ENCODE results near the gene MYO1B.

Gene MYO1B

DNA sequence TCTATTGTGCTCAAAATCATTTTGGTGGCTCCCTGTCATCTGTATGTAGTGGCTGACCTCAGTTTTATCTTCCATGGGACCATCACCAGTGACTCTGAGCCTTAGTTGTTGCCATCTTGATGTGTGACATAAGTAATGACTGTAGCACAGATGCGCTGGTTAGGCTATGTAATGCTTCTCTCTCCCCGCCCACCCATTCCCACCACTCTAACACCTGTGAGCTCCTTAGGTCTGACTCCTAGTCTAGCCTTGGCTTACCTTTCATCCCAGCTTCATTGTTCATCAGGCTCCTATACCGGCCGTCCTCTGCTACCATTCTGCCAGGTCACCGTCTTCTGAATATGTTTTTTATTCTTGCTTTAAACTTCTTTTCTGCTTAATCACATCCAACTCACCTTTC lies 17.2 kb downstream of the MYO1B start:
- no peak for DNase-seq

DNA sequence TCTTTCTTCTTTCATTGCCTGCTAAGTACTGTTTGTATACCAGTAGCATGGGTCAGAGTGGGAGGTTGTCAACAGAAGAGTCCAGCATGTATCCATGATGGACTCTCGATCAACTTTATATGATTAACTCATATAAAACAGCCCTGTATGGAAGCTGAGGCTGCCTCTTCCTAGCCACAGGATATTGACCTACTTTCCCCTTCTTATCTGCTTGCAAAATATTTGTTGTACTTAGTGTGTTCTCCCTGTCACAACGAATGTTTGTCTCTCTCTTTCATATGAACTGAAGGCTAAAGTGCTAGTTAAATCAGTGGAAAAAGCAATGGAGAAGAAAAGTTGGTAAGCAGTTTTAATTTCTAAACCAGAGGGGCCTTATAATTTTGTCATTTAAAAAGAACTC lies 17.8 kb downstream of the MYO1B start:
- no peak for DNase-seq

DNA sequence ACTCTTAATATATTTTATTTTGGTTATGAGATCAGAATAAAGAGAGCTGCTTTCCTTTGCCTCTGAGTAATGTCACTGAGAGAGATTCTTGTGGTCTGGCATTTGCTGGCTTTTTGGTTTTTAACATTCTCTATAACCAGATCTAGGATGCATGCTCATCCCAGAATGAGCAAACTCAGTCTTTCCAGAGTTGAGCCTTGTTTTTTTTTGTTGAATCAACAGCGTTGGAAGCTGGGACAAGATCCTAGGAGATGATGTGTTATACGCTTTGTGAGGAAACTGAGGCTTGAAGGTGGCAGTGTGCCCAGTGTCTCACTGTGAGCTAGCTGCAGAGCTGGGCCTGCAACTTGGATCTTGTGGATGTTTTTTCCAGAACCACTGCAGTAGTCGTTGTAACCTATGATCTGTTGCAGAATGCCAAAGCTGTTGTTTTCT lies 19.5 kb downstream of the MYO1B start:
- peak; percentile 95 for DNase-seq

DNA sequence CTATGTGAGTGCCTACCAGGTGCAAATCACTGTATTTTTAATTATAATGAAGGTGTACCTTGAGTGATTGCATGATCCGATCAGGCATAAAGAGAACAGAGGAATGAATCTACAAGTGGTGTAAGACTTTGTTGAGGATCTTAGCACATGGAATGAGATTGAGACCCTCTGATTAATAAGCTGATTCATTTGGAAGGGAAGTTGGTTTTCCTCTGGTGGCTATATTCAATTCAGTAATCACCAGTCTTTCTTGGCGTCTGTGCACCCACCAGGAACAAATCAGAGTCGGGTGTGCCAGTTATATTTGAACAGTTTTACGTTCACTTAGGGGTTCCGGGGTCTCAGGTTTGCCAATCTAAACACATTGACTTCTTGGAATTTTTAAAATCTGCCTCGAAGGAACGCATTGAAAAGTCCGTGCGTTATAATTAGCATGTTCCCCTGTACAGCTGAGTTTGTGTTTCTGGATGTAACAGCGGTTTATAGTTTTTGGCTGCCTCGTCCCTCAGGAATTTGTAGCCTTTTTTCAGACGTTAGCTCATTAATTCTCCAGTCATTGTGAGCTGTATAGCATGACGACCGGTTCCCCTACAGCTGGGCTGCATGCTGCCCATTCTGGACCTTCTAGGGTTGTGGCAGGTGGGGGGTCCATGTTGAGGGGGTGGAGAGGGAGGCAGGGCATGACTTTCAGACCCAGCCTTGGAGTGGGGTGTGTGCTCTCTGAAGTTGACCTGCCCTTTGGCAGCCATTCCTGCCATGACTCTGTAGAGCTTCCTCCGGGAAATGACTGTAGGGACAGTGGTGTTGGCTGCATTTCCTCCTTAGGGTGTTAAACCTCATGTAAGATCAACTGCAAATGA lies 20.3 kb downstream of the MYO1B start:
- peak; percentile 86 for DNase-seq

DNA sequence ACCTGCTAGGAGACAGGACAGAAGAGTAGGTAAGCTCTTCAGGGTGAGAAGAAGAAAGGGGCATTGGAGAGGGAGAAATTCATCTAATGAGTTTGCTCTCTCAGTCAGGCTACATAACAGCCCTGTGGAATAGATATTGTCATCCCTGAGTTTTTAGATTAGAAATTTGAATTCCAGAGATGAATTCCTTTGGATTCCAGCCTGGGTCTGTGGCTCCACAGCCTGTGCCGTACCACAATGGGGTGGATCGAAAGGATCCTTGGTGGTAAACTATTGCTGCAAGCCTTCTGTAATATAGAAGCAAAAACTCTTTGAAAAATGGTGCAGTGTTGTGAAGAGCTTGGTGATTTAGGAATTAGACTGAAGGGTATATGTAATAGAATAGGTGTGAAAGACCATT lies 21.0 kb downstream of the MYO1B start:
- DNase-seq = peak; percentile 60

DNA sequence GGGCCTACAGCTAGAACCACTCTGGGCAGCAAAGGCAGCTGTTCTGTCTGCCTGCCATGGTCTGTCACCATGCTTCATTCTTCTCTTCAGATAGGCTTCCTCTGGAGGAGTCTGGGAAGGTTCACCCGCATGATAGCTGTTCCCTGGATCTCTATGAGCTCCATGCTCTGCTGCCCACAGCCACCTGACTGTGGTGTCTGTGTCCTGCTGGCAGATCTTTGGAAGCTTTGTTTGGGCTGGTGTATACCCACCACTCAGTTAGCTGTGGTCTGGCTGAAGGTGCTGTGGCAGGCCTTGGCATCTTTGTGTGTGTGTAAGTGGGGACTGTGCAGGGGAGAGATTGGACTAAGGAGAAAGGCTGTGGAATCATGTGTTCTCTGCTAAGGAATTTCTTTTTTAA lies 23.4 kb downstream of the MYO1B start:
- DNase-seq = no peak

DNA sequence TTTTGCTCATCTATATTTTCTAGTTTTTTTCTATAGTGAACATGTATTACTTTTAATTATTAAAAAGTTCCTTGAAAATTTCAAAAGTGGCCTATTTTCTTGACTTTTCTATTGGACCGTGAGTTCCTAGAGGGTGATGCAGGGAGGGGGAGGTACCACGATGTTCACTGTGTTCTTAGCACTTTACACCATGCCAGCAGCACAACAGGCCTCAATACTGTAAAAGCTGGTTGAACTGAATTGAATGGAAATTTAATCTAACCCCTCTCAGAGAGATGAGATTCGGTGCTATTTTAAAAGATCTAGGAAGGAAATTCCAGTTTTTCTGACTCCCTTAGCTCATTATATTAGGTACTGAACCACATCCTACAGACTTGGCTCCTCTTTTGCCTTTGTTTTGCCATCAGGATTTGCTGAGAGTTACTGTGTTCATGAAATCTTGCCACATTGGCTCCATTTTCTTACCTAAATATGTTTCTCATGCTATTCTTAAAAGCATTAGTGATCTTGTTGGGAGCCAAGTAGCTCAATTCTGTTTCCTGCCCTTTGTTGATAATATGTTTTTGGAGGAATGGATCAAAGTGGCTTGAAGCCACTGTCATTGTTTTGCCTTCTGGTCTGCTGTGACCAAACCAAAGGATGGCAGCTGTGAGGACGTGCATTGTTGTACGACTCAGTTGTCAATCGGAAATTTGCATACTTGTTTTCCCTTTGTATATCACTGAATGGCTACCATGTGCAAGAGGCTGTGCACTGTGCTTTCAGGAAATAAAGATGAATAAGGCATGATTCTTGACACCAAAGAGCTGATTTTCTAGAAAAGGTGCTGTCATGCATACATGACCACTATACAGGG lies 25.3 kb downstream of the MYO1B start:
- DNase-seq = no peak

DNA sequence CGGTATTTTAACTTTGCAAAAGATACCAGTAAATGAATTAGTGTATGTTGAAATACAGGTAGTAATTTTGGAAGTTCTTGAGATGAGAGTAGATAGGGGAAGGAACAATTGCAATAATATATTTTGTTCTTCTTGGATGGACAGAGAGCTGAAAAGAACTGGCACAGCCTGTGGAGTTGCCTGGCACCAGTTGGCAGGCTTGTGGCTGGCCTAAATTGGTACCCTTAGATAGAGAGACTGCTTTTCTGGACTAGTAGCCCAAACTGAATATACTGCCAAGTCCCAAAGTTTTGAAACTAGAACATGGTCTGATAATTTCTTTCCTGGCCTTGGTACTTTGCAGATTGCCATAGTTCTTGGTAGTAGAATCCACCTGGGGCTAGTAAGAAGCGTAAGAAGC lies 26.9 kb downstream of the MYO1B start:
- DNase-seq = no peak

DNA sequence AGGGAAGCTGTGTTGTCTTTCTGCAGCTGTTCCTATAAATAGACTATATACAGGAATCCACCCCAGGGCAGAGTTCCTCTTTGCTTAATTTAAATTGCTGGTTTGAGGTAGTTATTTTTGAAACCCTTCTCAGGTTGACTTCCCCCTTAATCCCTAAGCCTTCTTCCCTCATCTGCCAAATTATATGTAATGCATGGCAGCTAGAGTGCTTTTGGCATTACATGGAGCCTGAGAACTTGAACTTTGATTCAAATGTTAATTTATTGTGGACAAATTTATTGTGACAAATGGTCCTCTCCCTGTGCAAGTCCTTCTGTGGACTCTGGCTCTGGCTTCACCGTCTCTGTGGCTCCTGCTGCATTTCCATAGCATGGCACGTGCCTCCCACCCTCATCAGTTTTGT lies 29.2 kb downstream of the MYO1B start:
- no peak for DNase-seq

DNA sequence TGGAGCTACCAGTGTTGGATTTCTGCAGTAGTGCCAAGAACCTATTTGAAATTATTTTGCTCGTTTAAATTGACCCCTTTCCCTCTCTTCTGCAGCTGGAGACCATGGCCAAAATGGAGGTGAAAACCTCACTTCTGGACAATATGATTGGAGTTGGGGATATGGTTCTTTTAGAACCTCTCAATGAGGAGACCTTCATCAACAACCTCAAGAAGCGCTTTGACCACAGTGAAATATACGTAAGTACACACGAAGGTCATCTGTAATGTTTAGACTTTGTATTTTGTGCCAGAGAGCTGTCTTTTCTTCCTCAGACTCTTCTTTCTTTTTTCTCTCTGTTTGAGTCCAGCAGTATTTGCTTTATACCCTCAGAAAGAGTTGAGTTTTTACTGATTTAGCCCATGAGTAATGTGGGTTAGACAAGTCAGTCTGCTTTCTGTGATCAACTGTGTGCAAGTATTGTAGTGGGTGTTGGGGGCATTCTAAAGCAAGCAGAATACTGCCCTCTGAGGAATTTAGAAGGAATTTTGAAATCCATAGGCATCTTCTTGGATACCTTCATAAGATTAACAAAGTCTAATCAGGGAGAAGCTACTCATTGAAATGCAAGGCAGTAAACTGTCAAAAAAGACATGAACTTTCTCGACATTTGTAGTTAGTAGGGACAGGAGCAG lies 31.7 kb downstream of the MYO1B start:
- DNase-seq = peak; percentile 41

DNA sequence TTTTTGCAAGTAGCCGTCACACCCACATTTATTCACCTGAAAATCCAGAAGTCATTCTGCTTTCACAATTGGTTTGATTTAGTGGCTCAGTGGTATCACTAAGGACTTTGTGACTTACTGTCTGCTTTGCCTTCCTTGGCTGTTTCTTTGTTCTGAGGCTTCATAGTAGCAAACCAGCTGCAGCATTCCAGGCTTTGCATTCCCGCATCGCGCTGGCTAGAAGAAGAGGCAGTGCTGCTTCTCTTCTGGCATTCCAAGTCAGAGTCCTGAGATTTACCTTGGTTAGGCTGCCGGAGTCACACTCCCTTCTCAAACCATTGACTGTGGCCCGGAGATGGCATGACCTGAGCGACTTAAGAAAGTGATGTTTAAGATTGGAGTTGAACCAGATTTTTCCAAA lies 35.1 kb downstream of the MYO1B start:
- DNase-seq = no peak

DNA sequence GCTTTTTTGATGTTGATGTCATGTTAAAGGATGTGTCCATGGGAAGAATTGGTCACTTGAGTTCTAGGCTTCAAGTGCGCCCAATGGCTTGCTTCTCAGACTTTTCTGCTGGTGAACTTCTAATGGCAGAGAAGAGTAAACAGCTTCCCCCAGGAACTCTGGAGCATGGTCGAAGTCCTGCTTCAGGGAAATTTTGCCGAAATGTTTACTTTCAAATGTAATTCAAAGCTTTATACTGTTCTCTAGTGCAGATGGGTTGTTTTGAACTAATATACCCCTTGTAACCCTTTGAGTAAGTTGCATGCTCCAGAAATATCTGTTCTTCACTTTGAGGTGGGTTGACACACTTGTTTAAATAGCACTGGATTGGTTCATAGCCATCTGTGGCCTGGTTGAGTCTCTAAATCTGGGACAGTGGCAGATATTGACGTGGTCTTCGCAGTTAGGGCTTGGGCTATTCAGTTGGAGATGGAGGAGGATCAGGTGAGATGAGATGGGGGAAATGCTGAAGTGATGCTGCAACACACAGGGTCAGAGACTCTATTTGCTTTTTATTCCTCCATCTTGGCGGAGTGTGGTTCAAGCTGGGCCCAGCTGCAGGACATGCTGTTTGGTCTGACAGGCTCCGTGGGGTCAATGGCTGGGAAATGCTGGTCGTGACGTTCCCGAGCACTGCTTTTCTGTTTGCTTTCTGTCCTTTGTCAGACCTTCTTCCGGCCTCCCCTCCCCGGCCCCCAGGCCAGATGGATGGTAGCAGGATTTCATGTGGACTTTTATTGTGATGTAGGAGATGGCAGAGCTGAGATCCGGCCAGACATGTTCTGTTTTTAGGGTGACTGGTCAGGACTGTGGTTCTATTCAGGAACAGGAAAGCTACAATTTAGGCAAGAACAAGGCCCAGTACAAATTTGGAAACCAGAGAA lies 35.9 kb downstream of the MYO1B start:
- no peak for DNase-seq

DNA sequence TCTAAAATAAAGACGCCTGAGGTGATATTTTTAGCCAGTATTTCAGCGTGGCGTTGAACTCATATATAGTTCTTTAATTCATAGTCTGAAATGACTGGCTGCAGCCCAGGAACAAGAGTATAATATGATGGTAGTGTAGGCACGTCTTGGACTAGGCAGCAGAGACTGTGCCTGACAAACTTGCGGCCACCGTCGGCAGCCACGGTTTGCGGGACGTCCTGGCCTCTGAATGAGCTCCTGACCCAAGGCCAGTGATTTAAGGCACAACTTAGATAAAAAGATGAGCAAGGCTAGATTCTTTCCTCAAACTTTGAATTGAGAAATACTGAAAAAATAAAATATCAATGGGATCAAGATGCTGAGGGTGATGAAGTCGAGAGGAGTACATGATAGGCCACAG lies 40.0 kb downstream of the MYO1B start:
- DNase-seq = no peak

DNA sequence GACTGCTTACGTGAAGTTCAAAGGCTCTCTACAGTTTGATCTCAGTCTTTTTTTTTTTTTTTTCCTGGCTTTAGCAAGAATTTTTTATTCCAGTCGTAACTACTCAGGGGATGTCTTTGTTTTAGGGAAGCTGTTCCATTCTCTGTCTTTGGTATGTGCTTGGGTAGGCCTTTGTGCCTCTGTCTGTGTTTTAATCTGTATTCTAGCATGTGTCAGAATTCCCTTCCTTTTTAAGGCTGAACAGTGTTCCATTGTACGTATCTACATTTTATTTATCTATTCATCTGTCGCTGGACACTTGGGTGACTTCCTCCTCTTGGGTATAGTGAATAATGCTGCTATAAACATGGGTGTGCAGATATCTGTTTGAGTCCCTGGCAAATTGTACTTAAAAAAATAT lies 42.6 kb downstream of the MYO1B start:
- DNase-seq = no peak

DNA sequence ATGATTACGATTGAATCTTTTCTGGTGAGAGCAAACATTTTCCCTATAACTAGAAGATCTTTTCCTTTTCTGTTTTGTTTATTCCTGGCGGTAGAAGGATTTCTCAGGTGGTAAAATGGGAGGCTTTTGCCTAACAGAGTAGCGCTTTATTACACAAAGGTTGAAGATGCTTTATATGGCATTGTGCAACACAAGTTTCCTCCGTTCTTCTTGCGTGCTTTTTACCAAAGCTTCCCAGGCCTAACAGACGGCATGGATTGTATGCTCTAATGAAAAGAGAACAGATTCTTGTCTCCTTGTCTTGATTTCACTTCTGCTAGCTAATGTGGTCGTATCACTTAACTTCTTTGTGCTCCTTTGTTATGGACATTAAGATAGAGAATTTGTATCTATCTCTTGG lies 43.8 kb downstream of the MYO1B start:
- DNase-seq = no peak

DNA sequence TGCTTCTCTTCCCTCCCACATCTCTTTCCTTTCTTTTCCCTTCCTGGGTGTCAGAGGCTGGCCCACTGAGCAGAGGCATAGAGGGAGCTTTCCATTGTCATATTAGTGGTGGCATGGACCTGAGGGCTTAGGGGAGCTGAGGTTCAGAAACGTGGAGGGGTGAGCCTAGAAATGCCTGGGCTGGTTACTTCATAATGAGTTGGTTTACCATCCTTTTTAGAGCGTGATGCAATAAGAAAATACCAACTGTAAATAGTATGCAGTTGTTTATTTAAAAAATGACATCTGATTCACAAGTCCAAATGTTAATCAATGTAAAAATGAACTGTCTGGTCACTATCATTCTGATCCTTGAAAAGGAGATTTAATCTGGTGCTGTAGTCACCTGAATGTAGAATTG lies 46.3 kb downstream of the MYO1B start:
- no peak for DNase-seq

DNA sequence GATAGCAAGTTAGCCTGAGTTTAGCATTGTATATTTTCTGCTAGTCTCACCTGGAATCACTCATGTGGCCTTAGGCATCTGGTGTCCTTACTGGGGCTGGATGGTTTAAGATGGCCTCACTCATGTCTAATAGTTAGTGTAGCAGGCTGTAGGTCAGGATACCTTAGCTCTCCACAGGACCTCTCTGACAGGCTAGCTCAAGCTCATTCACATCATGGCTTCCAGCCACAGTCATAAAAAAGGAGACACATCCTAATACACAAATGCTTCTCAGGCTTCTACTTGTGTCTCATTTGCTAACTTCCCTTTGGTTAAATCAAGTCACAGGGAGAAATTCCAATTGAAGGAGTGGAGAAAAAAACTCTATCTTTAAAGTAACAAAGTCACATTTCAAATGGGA lies 47.7 kb downstream of the MYO1B start:
- DNase-seq = no peak

DNA sequence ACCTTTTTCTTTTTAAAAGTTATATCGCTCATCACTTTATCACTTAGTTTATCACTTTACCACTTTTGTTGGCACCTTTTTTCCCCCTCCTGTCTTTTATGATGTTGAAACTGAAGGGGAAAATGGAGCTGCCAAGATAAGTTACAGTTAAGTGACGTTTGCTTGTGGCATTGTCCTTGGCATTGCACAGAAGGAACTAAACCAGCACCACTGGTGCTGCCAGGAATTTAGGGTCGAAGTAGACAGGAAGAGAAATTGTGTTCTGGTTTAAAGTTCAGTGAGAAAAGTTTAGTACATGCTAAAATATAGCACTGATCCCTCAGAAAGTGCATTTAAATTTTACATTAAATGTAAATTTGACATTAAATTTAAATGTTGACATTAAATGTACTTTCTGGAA lies 49.9 kb downstream of the MYO1B start:
- no peak for DNase-seq

DNA sequence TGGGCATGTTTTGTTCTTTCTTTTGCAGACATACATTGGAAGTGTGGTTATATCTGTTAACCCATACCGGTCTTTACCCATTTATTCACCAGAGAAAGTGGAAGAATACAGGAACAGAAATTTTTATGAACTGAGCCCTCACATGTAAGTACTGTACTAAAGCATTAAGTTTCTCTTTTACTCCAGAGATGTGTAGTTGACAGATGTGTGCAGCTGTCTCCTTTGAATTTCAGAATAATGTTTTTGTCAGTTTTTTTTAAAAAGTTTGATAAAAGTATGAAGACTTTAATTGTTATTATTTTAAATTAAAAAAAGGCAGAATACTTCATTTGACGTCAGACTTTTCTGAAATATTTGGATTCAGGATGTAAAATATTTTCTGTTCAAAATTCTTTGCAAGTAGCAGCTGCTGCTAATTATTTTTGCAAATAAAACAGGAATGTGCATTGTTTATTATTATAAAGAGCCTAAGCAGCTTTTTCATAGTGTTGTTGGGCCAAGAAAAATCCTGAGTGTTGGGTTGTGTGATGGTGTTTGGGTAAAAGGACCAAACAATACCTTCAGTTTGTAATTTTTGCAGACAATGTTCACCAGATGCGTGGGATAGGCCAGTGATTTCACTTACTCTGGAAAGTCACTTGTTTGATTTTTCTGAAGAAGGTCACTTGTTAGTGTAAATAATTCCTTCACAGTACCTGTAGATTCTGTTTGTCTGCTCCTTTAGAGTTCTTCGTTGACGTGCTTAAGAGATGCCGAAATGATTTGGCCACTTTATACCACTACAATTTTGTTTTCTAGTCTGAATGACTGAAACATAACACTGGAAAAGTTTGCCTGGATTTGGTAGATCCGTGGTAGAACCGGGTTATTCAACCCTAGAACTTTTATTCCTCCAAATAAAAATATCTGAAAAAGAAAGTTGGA lies 51.1 kb downstream of the MYO1B start:
- DNase-seq = peak; percentile 41

DNA sequence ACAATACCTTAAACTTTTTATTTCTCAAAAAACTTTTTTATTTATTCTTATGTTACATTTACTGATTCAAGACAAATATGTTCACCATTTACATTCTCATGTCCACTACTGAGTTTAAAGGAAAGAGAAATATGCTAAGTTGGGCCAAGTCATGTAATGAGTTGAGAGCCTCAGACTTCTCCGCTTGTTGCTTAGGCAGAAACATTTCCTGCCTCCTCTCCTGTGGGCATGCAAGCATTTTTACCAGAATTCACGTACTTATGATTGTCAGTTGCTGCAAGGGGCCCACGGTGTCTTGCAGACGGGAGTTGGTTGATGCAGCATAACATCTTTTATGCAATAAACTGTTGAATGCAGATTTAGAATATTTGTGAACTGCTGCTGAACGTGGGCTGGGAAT lies 51.8 kb downstream of the MYO1B start:
- DNase-seq = no peak

DNA sequence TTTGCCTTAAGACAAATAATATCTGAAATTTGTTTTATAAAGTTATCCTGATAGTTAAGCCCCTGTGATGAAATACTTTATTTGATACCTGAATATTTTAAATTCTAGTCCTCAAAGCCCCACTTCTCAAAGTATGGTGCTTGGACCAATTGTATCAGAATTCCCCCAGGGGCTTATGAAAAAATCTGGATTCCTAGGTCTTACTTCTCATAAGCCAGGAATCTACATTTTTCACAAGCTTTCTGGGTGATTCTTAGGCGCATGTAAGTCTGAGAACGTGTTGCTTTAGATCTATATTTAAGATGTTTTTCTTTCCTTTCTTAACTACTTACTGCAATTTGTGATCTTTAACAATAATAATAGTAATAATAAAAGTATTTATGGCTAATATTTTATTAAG lies 53.1 kb downstream of the MYO1B start:
- peak; percentile 68 for DNase-seq

Measured in fibroblast of skin of scalp (primary cell).